NCI-H446 (cell line): Measurements from ENCODE around the gene PELO.
"Not testable (repeated sequence)": the region's sequence is repeated elsewhere in the genome, so short reads cannot be mapped to it uniquely, and the experiment has no call there.

ENCODE experiments used
- DNase-seq, 2 experiments: peaks; one replicate each; lab custom pipeline; 2025; lab: John Stamatoyannopoulos, UW

PELO gene, protein sequence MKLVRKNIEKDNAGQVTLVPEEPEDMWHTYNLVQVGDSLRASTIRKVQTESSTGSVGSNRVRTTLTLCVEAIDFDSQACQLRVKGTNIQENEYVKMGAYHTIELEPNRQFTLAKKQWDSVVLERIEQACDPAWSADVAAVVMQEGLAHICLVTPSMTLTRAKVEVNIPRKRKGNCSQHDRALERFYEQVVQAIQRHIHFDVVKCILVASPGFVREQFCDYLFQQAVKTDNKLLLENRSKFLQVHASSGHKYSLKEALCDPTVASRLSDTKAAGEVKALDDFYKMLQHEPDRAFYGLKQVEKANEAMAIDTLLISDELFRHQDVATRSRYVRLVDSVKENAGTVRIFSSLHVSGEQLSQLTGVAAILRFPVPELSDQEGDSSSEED

DNA sequence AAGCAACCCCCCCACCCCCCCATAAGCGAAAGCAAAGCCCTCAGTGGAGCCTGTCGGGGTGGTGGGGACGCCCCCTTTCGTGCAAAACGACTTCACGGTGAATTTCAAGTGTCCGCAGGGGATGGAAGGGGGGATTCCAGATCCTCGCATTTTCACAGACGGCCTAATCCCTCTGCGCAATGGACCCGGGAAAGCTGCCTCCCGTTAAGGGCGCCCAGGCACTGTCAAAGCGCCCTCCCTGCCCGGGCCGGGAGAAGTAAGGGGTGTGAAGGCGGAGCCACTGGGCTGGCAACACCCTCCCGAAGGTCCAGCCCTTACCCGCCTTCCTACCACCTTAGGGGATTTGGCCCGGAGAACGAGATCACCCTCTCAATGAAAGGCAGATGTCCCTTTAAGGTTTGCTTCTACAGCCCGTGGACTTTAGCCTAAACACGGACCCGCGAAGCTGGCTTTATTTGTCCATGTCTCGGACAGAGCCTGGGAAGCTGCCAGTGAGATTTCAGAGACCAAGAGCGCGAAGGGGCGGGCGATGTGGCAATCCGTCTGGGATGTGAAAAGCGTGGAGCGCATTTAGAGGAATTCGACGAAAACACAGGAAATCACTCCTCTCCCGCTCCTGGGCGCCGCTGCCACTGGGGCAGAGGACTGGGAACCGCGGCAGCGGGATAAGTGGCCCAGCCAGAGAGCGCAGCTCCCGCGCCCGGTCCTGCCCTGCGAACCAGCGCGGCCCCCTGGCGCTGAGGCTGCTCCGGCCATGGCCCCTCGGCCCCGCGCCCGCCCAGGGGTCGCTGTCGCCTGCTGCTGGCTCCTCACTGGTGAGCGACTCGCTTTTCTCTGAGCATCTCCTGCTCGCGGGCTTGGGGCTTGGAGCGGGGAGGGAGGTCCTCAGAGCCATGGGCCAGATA, at the start of gene PELO, which contains the start of gene ITGA1:
Gene PELO, plus strand, starts transcription at position 317 of the 905 bp plus-strand sequence. CDS start 12,479 bp downstream, outside the sequence.
Gene ITGA1, plus strand, starts transcription at position 317 of the 905 bp plus-strand sequence. Its CDS starts 438 bp downstream, at position 755.
- DNase-seq: no peak

DNA sequence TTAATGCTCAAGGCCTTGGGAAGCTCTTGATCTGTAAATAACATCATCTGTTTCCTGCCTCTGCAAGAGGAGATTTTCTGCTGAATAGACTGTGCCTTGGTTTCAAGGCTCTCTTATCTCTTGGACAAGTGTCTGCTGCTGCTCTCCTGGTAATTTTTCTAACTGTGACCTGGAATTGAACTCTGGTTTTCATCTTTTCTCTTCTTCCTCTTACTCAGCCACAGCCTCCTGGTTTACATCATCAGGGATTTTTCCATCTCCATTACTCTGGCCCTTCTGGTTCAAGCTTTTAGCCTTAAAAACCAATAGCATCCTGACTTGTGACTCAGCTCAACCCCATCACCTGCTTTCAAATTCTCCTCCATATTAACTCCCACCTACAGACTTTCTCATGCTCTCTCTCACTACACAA, 49.6 kb upstream of the PELO start:
- no peak for DNase-seq

DNA sequence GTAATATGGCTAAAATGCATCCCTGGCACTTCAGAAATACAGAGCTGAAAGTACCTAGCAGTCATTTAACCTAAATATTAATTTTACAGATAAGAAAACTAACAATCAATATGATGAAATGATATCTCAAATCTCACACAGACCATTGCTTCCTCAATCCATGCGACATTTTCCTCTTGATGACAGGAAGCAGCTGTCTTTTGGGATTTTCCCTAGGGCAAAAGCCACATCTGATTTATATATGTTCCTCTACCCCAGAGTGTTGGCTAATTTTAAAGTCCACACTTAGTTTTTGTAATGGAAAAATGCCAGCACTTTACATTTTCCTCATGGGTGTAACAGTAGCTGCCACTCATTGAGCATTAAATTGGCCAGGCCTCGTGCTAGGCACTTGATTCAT, 47.7 kb upstream of the PELO start:
- DNase-seq: no peak

DNA sequence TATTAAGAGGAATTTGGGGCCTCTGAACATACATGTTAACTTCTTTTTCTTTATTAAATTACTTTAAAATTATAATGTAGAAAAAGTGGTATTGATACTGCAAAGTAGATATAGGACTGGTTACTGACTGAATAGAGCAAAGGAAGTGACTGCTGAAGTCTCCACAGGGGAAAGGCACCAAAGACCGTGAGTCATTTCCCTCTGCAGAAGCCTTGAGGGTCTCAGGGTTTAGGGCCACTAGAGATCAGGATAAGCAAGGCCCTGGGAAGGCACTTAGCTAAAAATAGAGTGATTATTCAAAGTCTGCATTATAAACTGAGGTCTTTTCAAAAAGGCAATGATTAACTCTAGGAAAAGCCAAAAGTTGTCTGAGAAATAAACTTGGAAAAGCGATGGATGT, 44.7 kb upstream of the PELO start:
- DNase-seq: no peak

DNA sequence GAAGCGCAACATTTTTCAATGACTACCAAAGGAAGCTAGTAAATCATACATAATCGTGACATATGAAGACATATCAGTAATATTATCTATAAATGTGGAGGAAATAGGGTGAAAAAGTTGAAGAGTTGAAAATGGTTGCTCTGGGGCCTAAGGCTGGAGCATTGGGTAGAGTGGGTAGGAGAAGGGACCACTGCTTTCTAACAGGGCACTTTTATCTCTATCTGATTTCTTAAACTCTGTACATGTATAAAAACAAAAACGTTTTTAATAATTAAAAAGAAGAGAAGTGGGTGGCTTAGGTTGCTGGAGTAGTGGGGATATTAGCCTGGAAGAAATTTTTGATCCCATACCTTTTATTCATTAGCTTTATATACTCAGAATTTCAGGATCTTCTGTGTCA, 44.2 kb upstream of the PELO start:
- DNase-seq: no peak

DNA sequence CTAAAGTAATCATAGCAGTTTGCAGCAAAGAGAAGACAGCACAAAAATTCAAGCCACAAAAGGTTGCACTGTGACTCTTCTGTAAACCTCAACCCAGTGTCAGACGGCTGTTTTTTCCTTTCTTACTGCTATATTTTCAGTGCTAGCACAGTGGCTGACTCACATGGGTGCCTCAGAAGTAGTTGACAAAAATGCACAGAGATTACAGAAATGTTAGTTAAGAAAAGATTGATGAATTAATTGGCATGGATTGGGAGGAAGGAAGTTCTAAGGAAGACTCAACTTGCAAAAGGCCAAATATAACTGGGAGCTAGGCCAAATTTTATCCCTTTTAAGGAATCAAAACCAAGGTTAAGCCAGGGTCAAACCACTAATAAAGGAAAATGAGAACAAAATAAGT, 43.7 kb upstream of the PELO start:
- DNase-seq: no peak

DNA sequence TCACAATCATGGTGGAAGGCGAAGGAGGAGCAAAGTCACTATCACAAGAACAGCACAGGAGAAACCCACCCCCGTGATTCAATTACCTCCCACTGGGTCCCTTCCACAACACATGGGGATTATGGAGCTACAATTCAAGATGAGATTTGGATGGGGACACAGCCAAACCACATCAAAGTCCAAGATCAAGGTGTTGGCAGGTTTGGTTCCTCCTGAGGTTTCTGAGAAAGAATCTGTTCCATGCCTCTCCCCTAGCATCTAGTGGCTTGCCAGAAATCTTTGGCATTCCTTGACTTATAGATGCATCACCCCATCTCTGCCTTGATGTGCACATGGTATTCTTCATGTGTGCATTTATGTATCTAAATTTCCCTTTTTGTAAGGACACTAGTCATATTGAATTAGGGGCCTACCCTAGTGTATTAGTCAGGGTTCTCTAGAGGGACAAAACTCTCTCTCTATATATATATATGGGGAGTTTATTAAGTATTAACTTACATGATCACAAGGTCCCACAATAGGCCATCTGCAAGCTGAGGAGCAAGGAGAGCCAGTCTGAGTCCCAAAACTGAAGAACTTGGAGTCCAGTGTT, 42.8 kb upstream of the PELO start:
- not testable (repeated sequence) for DNase-seq

DNA sequence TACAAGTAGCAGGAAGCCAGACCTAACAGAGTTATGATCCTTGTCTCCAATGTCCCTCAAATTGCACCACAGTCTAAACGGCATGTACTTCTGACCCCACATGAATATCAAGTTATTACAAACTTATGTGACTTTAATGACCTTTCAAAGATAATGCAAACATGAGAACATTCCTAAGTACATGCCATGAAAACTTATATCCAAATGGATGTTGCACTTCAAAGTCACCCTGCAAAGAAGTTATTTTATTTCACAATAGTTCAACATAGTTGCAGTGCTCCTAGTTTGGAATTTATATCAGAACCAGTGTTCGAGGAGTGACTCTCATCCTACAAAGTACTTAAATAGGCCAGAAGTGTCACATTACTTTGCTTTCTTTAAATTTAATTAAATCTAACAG, 41.2 kb upstream of the PELO start:
- no peak for DNase-seq

DNA sequence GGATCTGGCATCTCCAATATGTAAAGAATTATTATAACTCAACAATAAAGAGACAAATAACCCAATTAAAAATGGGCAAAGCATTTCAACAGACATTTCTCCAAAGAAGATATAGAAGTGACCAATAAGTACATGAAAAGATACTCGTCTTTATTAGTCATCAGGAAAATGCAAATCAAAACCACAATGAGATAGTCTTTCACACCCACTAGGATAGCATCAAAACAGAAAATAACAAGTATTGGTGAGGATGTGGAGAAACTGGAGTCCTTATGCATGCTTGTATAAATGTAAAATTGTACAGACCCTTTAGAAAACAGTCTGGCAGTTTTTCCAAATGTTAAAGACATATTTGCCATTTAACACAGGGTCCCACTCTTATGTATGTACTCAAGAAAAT, 39.1 kb upstream of the PELO start:
- DNase-seq: no peak

DNA sequence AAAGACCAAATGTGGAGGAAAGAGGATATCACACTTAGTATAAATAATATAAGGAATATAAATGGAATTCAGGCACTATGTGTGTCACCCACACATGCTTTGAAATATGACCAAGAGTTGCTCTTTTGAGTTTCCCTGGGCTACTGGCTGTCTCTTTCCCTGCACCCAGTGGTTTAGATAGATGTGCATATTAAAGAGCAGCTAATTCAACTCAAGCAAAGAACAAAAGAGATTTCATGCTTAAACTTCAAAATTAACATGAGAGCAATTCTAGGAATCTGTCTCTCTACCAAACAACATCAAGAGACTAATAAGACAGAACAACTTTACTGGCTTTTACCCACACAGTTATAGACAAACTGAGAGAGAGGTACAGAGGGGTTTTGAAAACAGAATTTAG, 38.0 kb upstream of the PELO start:
- DNase-seq: no peak

DNA sequence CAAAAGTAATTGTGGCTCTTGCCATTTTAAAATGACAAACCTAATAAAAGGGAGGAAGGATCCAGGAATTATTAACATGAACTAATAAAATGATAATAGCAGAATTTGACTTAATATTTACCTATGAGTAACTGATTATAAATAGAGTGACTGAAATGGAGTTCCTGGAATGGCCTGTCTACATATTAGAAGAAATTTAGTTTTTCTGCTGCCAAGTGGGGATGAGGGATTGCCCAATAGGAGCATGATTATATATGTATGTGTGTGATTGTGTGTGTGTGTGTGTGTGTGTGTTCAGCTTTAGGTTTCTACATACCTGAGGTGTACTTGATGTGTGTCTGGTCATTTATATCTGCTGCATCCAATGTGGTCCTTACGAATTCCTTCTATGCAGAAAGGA, 36.6 kb upstream of the PELO start:
- no peak for DNase-seq

DNA sequence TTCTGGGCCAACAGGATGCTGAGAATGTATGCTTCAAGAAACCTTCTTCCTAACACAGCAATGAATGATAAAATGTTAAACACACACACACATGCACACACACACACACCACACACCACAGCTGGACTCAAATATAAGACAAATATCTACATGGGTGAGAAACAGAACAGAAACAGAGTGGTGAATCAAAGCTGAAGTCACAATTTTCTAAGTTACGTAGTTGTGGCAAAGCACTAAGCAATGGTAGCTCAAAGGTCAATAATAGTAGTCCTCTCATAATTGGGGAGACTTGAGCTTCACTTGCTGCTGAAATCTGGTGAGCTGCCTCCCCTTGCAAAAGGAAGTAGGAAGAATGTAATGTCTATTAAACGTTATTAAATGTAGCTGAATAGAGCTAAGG, 33.7 kb upstream of the PELO start:
- no peak for DNase-seq

DNA sequence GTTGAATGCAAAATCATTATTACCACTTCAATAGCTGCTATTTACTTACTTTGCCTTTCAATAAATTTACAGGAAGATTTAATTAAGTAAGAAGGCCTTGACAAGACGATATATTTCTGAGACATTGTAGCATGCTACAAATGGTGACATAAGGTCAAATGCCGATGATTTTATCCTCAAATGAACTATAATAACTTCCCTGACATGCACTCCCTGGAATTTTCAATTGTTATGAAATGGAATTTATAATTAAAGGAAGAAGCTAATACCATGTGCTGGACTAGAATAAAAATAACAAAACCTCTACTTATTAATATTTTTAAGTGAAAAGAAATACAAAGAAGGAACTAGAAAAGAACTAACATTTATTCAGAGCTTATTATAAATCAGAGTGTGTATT, 30.2 kb upstream of the PELO start:
- no peak for DNase-seq

DNA sequence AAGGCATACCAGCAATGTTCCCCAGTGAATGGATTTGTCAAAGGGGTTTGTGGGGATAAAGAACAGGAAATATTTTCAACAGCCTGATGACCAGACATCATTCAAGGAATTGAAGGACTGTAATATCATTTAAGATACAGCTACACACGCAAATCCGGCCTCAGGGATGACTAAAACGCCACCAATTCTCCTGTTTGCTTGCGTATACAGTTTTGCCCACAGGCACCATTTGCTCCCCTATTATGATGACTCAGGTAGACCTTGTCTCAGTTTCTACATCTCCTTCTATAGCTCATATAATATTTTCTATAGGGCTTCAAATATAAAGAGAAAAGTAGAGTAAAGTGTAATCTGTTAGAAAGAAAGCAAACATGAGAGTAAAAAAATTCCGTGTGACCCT, 29.7 kb upstream of the PELO start:
- no peak for DNase-seq

DNA sequence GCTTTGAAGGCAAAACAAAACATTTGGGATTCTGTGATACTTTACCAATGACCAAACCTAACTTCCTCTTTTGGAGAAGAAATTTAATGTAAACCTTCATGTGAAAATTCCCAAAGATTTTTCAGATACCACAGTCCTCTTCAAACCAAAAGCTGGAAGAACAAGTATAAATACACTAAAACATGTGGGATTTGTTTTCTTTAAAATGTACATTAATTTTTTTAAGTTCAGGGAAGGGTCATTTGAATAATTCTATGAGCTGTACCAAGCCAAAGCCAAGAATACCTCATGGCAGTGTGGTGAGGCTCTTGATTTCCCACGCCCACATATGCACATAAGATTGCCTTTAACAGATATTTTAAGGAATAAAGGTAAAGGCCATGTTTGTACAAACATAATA, 28.4 kb upstream of the PELO start:
- no peak for DNase-seq

DNA sequence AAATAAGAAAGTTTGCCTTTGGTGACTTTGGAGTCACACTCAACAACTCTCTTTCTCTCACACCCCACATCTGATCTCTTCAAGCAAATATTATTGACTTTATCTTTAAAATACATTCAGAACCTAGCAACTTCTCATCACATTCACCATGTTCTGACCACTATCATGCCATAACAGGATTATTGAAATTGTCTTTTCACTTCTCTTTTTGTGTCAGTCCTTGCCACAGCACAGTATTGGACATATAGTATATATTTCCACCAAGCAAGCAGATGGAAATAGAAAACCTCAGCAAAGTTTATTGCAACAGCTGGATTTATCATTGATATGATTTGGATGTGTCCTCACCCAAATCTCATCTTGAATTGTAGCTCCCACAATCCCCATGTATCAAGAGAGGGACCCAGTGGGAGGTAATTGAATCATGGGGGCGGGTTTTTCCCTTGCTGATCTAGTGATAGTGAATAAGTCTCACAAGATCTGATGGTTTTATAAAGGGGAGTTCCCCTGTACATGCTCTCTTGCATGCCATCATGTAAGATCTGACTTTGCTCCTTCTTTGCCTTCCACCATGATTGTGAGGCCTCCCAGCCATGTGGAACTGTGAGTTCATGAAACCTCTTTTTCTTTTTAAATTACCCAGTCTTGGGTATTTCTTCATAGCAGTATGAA, 26.9 kb upstream of the PELO start:
- no peak for DNase-seq

DNA sequence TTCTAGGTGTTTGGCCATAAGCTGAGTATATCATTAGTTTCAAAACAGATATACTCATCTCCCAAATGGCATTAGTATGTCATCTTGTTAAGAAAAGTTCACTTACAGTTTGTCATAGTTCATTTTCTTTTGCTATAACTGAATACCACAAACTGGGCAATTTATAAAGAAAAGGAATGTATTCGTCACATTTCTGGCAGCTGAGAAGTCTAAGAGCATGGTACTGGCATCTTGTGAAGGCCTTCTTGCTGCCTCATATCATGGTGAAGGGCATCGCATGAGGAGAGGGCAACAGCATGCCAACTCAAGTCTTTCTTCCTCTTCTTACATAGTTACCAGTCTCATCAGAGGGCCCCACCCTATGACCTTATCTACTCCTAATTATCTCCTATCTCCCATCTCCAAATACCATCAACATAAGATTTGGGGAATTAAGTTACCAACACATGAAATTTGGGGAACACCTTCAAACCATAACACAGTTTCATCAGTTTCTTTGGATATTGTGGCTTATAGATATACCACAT, 20.4 kb upstream of the PELO start:
- DNase-seq: no peak

DNA sequence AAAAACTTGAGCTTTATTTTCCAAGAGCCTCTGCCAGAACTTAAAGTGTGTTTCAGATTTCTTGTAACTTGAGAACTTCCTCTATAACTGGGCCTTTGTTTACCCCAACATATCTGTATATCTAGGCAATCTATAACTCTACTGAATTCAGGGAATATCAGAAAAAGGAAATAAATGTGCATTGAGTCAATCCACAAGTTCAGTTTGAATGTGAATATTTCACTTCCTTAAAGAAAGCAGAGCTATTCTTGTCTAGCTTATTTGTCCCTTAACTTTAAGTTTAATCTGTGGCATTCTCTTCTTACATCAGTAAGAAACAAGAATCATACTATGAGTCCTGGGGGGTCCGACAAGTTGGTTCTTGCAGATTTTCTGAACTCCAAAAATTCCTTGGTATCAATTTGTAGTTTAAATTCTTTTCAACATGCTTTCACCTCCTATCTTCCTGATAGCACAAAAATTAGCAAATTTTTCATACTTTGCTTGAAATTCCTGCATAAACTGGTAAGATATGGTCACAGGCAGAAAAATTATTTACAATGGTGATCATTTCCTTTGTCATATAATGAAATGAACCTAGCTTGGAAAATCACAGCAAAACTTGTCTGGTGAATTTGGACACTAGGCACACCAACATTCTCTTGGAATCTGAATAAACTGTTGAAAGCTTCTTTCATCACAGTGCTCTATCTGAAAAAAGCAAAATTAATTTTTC, 19.8 kb upstream of the PELO start:
- no peak for DNase-seq

DNA sequence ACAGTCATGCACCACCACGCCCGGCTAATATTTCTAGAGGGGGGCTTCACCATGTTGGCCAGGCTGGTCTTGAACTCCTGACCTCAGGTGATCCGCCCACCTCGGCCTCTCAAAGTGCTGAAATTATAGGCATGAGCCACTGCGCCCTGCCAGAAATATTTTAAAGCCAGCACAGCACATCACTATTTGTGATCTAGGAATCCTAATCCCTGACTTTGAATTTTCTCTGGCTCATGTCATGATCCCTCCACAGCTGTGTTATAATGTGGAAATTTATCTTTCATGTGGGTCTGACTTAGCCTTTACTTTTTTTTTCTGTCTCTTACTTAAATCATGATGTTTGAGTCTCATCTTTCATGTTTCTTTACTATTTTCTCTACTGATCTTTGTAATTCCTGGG, 18.7 kb upstream of the PELO start:
- DNase-seq: no peak

DNA sequence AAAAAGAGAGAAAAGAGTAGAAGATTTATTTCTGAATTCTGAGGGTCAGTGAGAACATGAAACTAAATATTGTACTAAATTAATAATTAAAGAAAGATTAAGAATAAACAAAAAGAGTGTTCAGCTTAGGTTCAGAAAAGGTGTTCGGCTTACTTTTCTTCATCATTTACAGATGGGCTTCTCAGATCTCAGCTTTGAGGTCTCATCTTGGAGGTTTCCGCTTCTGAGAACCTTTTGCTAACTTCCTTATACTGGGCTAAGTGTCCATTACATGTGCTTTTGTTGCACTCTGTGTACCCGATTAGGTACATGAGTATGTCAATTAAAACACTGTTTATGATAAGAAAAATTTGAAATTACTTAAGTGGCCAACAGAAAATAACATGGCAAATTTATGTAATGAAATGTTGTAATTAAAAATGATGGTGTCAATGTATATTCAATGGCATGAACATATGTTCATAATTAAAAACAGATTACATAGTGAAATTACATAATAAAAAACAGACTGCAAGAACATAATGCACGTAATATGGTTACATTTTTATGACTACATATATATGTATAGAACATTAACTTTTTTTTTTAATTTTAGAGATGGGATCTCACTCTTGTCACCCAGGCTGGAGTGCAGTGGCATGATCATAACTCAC, 17.3 kb upstream of the PELO start:
- no peak for DNase-seq
